Epithelial cell of alveolus of lung (primary cell): ENCODE results near the gene RIMOC1. TPM values are rescaled to one million over a fixed set of nuclear protein-coding genes. Genes with fewer than 3 reads are reported as not detected.

Experiments used
- total RNA-seq: library from RNA; depleted of rRNA; stranded (reverse); fragments of >200 nt; gene quantifications from 2 replicates; pipeline ENCODE4 v1.2.1, GENCODE V29; 2015

RIMOC1 gene
- 15.5 and 20.8 TPM in 2 replicates for total RNA-seq

GRCh38 chr5:41903892-41904799 is at the start of gene RIMOC1:
Gene RIMOC1, plus strand, starts transcription at chr5:41904344. Its CDS starts 24 bp downstream, at chr5:41904368.

GRCh38 chr5:41869724-41870626 is 34.2 kb upstream of the RIMOC1 start, which contains the start of gene OXCT1:
Gene OXCT1, minus strand, starts transcription at chr5:41870425. Its CDS starts 67 bp downstream, at chr5:41870358.

GRCh38 chr5:41924872-41925554 is 20.9 kb downstream of the RIMOC1 start, which contains the start of gene FBXO4:
Gene FBXO4, plus strand, starts transcription at chr5:41925281. Its CDS starts 29 bp downstream, at chr5:41925310.

Other genes with a start within 250 kb of the RIMOC1 start
- 9.2 and 19.3 TPM in 2 replicates for gene OXCT1, start 33.9 kb upstream of the RIMOC1 start, total RNA-seq
- gene FBXO4, start 20.9 kb downstream of the RIMOC1 start, total RNA-seq, result 5.1 and 6.1 TPM in 2 replicates